ENCODE data around the gene PPT2.

DNA sequence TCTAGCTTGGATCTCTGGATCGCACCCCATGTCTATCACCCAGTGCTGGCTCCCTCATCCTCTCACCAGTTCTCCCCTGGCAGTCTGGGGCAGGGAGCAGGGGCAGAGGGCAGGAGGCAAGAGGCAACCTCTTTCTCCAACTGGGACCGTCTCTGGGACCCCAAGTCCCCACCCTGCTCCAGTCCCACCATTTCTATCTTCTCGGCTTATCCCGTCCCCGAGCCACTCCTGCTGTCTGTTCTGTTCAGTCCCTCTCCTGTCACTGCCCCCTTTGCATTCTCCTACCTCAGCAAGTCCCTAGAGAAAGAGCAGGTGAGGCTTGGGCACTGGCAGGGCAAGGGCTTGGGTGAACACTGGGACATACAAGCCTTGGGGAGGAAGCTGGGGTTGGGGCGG lies 44.2 kb upstream of the PPT2 start:
- no peak for TF ChIP-seq CTCF (IDR thresholded peaks at IDR 0.05)
- no peak for TF ChIP-seq POLR2AphosphoS5 (IDR thresholded peaks at IDR 0.05)
- TF ChIP-seq POLR2A (IDR thresholded peaks at IDR 0.05) = no peak
- no peak for TF ChIP-seq EP300 (IDR thresholded peaks at IDR 0.05)

Measured in gastroesophageal sphincter (tissue), 3 donors.